GM23248 (cell line): ENCODE data around the gene UBIAD1.

Source experiments
- EZH2 ChIP-seq: fragments of 200-600 bp; sonication (generic); IDR thresholded peaks from 2 replicates; pipeline ENCODE4 v1.6.1; 2018; ENCODE audit warnings: antibody characterized with exemption, mild to moderate bottlenecking; ENCODE audit not compliant: insufficient read depth, poor library complexity, severe bottlenecking
- EZH2phosphoT487 ChIP-seq: fragments of 200-600 bp; sonication (generic); IDR thresholded peaks from 2 replicates; pipeline ENCODE4 v1.6.1; 2018; ENCODE audit warnings: antibody characterized with exemption, moderate library complexity, mild to moderate bottlenecking, low read depth; ENCODE audit not compliant: insufficient read depth

- TF ChIP-seq EZH2 (no peak), EZH2phosphoT487 (no peak)
Observed at GRCh38 chr1:11298390-11299224, 25.6 kb downstream of the UBIAD1 start.
